ENCODE data around the gene OR52L1. TPM values are rescaled to one million over a fixed set of nuclear protein-coding genes. Genes with fewer than 3 reads are reported as not detected.

Gene OR52L1
- total and polyA plus RNA-seq, 4 donors, result 0.18 to 0.23 TPM; not detected in 2

- TF ChIP-seq CTCF (IDR thresholded peaks at IDR 0.05; ENCODE audit: control extremely low read depth, extremely low read depth), result no peak
- peak in 1 of 3 donors; percentile 9 for DNase-seq
- H3K27me3 ChIP-seq (ENCODE audit: control insufficient read depth in 3 of 3, insufficient read depth in 3 of 3, low read length in 2 of 3), result no peaks in the 10 kb centered on the region
These were observed 5.9 kb upstream of the OR52L1 start for GRCh38 chr11:5992604-5993251.

GRCh38 chr11:5992150-5992549, 5.4 kb upstream of the OR52L1 start:
- ATAC-seq (ENCODE audit: insufficient read depth, low FRiP score), result no peak
- H3K36me3 ChIP-seq (ENCODE audit: control insufficient read depth in 4 of 4, insufficient read depth in 4 of 4, low read length in 4 of 4), result no peaks in the 10 kb centered on the region
- WGBS, 2 donors, result 55 to 72% methylated on average over 3 of the region's 3 CpGs

More at GRCh38 chr11:5992604-5993251, 5.9 kb upstream of the OR52L1 start:
- H3K36me3 ChIP-seq (ENCODE audit: control insufficient read depth in 4 of 4, insufficient read depth in 4 of 4, low read length in 4 of 4), result no peaks in the 10 kb centered on the region
- no peak overlapping the region for H3K4me3 ChIP-seq
- no peak overlapping the region for H3K9ac ChIP-seq (ENCODE audit: insufficient read depth in 1 of 2, low read length in 2 of 2)
- no peaks in the 10 kb centered on the region for H3K9me3 ChIP-seq (ENCODE audit: control insufficient read depth in 4 of 4, insufficient read depth in 3 of 4, low read length in 3 of 4)
- H3K4me1 ChIP-seq (ENCODE audit: control insufficient read depth in 5 of 5, insufficient read depth in 5 of 5, low read length in 5 of 5), result peaks cover 0 to 1% (median 0%) of the 10 kb centered on the region in 5 donors
- 63 to 72% methylated on average over 3 of the region's 3 CpGs for WGBS, 2 donors
- H3K27ac ChIP-seq (ENCODE audit: low read depth in 1 of 2, low read length in 1 of 2), result no peak overlapping the region
- no peak for ATAC-seq (ENCODE audit: insufficient read depth, low FRiP score)

GRCh38 chr11:5989203-5989602, 2.4 kb upstream of the OR52L1 start:
- DNase-seq (no peak), ATAC-seq (ENCODE audit: insufficient read depth, low FRiP score) (no peak)
- H3K4me3 ChIP-seq, result no peak overlapping the region
- H3K9ac ChIP-seq (ENCODE audit: insufficient read depth in 1 of 2, low read length in 2 of 2), result no peak overlapping the region
- H3K36me3 ChIP-seq (ENCODE audit: control insufficient read depth in 4 of 4, insufficient read depth in 4 of 4, low read length in 4 of 4), result no peaks in the 10 kb centered on the region
- H3K9me3 ChIP-seq (ENCODE audit: control insufficient read depth in 4 of 4, insufficient read depth in 3 of 4, low read length in 3 of 4), result peaks cover 0 to 2% (median 0%) of the 10 kb centered on the region in 4 donors
- peaks cover 0 to 1% (median 0%) of the 10 kb centered on the region in 5 donors for H3K4me1 ChIP-seq (ENCODE audit: control insufficient read depth in 5 of 5, insufficient read depth in 5 of 5, low read length in 5 of 5)
- H3K27ac ChIP-seq (ENCODE audit: low read depth in 1 of 2, low read length in 1 of 2), result no peak overlapping the region
- 70 to 90% methylated on average over 4 of the region's 4 CpGs for WGBS, 2 donors
- no peak for TF ChIP-seq CTCF (IDR thresholded peaks at IDR 0.05; ENCODE audit: control extremely low read depth, extremely low read depth)
- H3K27me3 ChIP-seq (ENCODE audit: control insufficient read depth in 3 of 3, insufficient read depth in 3 of 3, low read length in 2 of 3), result no peaks in the 10 kb centered on the region

More at GRCh38 chr11:5992150-5992549, 5.4 kb upstream of the OR52L1 start:
- Histone ChIP-seq H3K4me3 (no peak overlapping the region), H3K9me3 (ENCODE audit: control insufficient read depth in 4 of 4, insufficient read depth in 3 of 4, low read length in 3 of 4) (no peaks in the 10 kb centered on the region), H3K27ac (ENCODE audit: low read depth in 1 of 2, low read length in 1 of 2) (no peak overlapping the region), H3K27me3 (ENCODE audit: control insufficient read depth in 3 of 3, insufficient read depth in 3 of 3, low read length in 2 of 3) (no peaks in the 10 kb centered on the region), H3K4me1 (ENCODE audit: control insufficient read depth in 5 of 5, insufficient read depth in 5 of 5, low read length in 5 of 5) (peaks cover 0 to 1% (median 0%) of the 10 kb centered on the region in 5 donors), H3K9ac (ENCODE audit: insufficient read depth in 1 of 2, low read length in 2 of 2) (no peak overlapping the region)
- peak in 1 of 3 donors; percentile 8 for DNase-seq
- no peak for TF ChIP-seq CTCF (IDR thresholded peaks at IDR 0.05; ENCODE audit: control extremely low read depth, extremely low read depth)
